Activated naive CD8-positive, alpha-beta T cell treated with anti-CD3 and anti-CD28 coated beads, Interleukin-2, amount 50 U/mL, for 24 hours (primary cell): Measurements from ENCODE around the gene MGA.

ENCODE experiments used
- ATAC-seq: fragments of 150-1000 bp; cut with Tn5 transposase; one replicate; pipeline ENCODE4 v1.10.0; 2021
- DNase-seq: peaks from one replicate; pipeline ENCODE4 v3.0.0; 2021
- H3K27ac Mint-ChIP-seq: one replicate; pipeline ENCODE4 v1.8.0; 2021; ENCODE audit warnings: mild to moderate bottlenecking, mixed read lengths
- H3K27me3 Mint-ChIP-seq: one replicate; pipeline ENCODE4 v1.8.0; 2021; ENCODE audit warnings: mixed read lengths
- H3K36me3 Mint-ChIP-seq: one replicate; pipeline ENCODE4 v1.8.0; 2021; ENCODE audit warnings: low read depth, mixed read lengths
- H3K4me1 Mint-ChIP-seq: one replicate; pipeline ENCODE4 v1.8.0; 2021; ENCODE audit warnings: mixed read lengths
- H3K4me3 Mint-ChIP-seq: one replicate; pipeline ENCODE4 v1.8.0; 2021; ENCODE audit warnings: mild to moderate bottlenecking, moderate library complexity, mixed read lengths
- H3K9me3 Mint-ChIP-seq: one replicate; pipeline ENCODE4 v1.8.0; 2021; ENCODE audit warnings: mixed read lengths

Gene MGA

GRCh38 chr15:41675337-41675736 is 15.1 kb downstream of the MGA start:
- Mint-ChIP-seq H3K4me1 (peaks cover 39% of the 10 kb centered on the region), H3K4me3 (no peak overlapping the region), H3K36me3 (peaks cover 23% of the 10 kb centered on the region), H3K9me3 (no peaks in the 10 kb centered on the region), H3K27ac (no peak overlapping the region), H3K27me3 (no peaks in the 10 kb centered on the region)
- ATAC-seq (no peak), DNase-seq (no peak)

GRCh38 chr15:41678742-41679141 is 18.5 kb downstream of the MGA start:
- H3K4me3 Mint-ChIP-seq: no peak overlapping the region
- H3K4me1 Mint-ChIP-seq: peaks cover 44% of the 10 kb centered on the region
- peaks cover 25% of the 10 kb centered on the region for H3K36me3 Mint-ChIP-seq
- DNase-seq (no peak), ATAC-seq (no peak)
- H3K27me3 Mint-ChIP-seq: no peaks in the 10 kb centered on the region
- H3K9me3 Mint-ChIP-seq: no peaks in the 10 kb centered on the region
- H3K27ac Mint-ChIP-seq: no peak overlapping the region

GRCh38 chr15:41683955-41684354 is 23.8 kb downstream of the MGA start:
- Mint-ChIP-seq H3K4me3 (no peak overlapping the region), H3K4me1 (peaks cover 66% of the 10 kb centered on the region), H3K9me3 (no peaks in the 10 kb centered on the region), H3K27me3 (no peaks in the 10 kb centered on the region), H3K27ac (no peak overlapping the region), H3K36me3 (peaks cover 20% of the 10 kb centered on the region)
- no peak for DNase-seq
- ATAC-seq: no peak

- Mint-ChIP-seq H3K27me3 (no peaks in the 10 kb centered on the region), H3K36me3 (peaks cover 6% of the 10 kb centered on the region)
Observed at GRCh38 chr15:41688671-41689070, 28.5 kb downstream of the MGA start.

GRCh38 chr15:41689083-41689482 is 28.9 kb downstream of the MGA start:
- Mint-ChIP-seq H3K27ac (no peak overlapping the region), H3K4me1 (peaks cover 72% of the 10 kb centered on the region)

More at GRCh38 chr15:41688671-41689070, 28.5 kb downstream of the MGA start:
- Mint-ChIP-seq H3K4me1 (peaks cover 74% of the 10 kb centered on the region), H3K9me3 (no peaks in the 10 kb centered on the region), H3K4me3 (no peak overlapping the region), H3K27ac (no peak overlapping the region)
- ATAC-seq (no peak), DNase-seq (no peak)

GRCh38 chr15:41689834-41690233 is 29.6 kb downstream of the MGA start:
- H3K4me3 Mint-ChIP-seq: no peak overlapping the region
- H3K9me3 Mint-ChIP-seq: no peaks in the 10 kb centered on the region
- no peak for DNase-seq
- H3K36me3 Mint-ChIP-seq: peaks cover 6% of the 10 kb centered on the region
- no peak for ATAC-seq
- peaks cover 66% of the 10 kb centered on the region for H3K4me1 Mint-ChIP-seq
- H3K27me3 Mint-ChIP-seq: no peaks in the 10 kb centered on the region
- peak overlapping the region; percentile 24 for H3K27ac Mint-ChIP-seq

More at GRCh38 chr15:41689083-41689482, 28.9 kb downstream of the MGA start:
- Mint-ChIP-seq H3K4me3 (no peak overlapping the region), H3K36me3 (peaks cover 6% of the 10 kb centered on the region), H3K27me3 (no peaks in the 10 kb centered on the region), H3K9me3 (no peaks in the 10 kb centered on the region)
- ATAC-seq: no peak
- DNase-seq: no peak

GRCh38 chr15:41690636-41691035 is 30.4 kb downstream of the MGA start:
- peak; percentile 72 for ATAC-seq
- no peaks in the 10 kb centered on the region for H3K9me3 Mint-ChIP-seq
- peaks cover 65% of the 10 kb centered on the region for H3K4me1 Mint-ChIP-seq
- H3K36me3 Mint-ChIP-seq: peaks cover 6% of the 10 kb centered on the region
- H3K4me3 Mint-ChIP-seq: no peak overlapping the region
- no peak for DNase-seq
- no peaks in the 10 kb centered on the region for H3K27me3 Mint-ChIP-seq
- H3K27ac Mint-ChIP-seq: peak overlapping the region; percentile 69

GRCh38 chr15:41691471-41691870 is 31.3 kb downstream of the MGA start:
- ATAC-seq (peak; percentile 58), DNase-seq (no peak)
- peak overlapping the region; percentile 39 for H3K4me3 Mint-ChIP-seq
- H3K27me3 Mint-ChIP-seq: no peaks in the 10 kb centered on the region
- no peaks in the 10 kb centered on the region for H3K9me3 Mint-ChIP-seq
- H3K27ac Mint-ChIP-seq: peak overlapping the region; percentile 80
- peaks cover 69% of the 10 kb centered on the region for H3K4me1 Mint-ChIP-seq
- H3K36me3 Mint-ChIP-seq: peaks cover 8% of the 10 kb centered on the region

- peak overlapping the region; percentile 80 for H3K27ac Mint-ChIP-seq
- no peak for ATAC-seq
- H3K4me1 Mint-ChIP-seq: peaks cover 69% of the 10 kb centered on the region
- no peak for DNase-seq
- H3K27me3 Mint-ChIP-seq: no peaks in the 10 kb centered on the region
- H3K4me3 Mint-ChIP-seq: peak overlapping the region; percentile 39
- no peaks in the 10 kb centered on the region for H3K9me3 Mint-ChIP-seq
- H3K36me3 Mint-ChIP-seq: peaks cover 13% of the 10 kb centered on the region
Observed at GRCh38 chr15:41692049-41692448, 31.8 kb downstream of the MGA start.

GRCh38 chr15:41693757-41694156 is 33.6 kb downstream of the MGA start:
- H3K9me3 Mint-ChIP-seq: no peaks in the 10 kb centered on the region
- H3K27ac Mint-ChIP-seq: no peak overlapping the region
- no peaks in the 10 kb centered on the region for H3K27me3 Mint-ChIP-seq
- DNase-seq (no peak), ATAC-seq (no peak)
- no peak overlapping the region for H3K4me3 Mint-ChIP-seq
- peaks cover 15% of the 10 kb centered on the region for H3K36me3 Mint-ChIP-seq
- H3K4me1 Mint-ChIP-seq: peaks cover 58% of the 10 kb centered on the region

GRCh38 chr15:41695750-41696436 is 35.7 kb downstream of the MGA start:
- H3K36me3 Mint-ChIP-seq: peaks cover 20% of the 10 kb centered on the region
- H3K9me3 Mint-ChIP-seq: no peaks in the 10 kb centered on the region
- H3K27me3 Mint-ChIP-seq: no peaks in the 10 kb centered on the region
- peak overlapping the region; percentile 41 for H3K4me3 Mint-ChIP-seq
- DNase-seq (peak; percentile 29), ATAC-seq (peak; percentile 96)
- peaks cover 48% of the 10 kb centered on the region for H3K4me1 Mint-ChIP-seq
- H3K27ac Mint-ChIP-seq: peak overlapping the region; percentile 46

- Mint-ChIP-seq H3K27me3 (no peaks in the 10 kb centered on the region), H3K9me3 (no peaks in the 10 kb centered on the region), H3K36me3 (peaks cover 31% of the 10 kb centered on the region), H3K4me1 (peaks cover 26% of the 10 kb centered on the region), H3K4me3 (no peak overlapping the region), H3K27ac (no peak overlapping the region)
- no peak for DNase-seq
- no peak for ATAC-seq
Observed at GRCh38 chr15:41698779-41699178, 38.6 kb downstream of the MGA start.

GRCh38 chr15:41703120-41703519 is 42.9 kb downstream of the MGA start:
- no peaks in the 10 kb centered on the region for H3K27me3 Mint-ChIP-seq
- no peaks in the 10 kb centered on the region for H3K9me3 Mint-ChIP-seq
- peaks cover 9% of the 10 kb centered on the region for H3K4me1 Mint-ChIP-seq
- ATAC-seq (no peak), DNase-seq (no peak)
- no peak overlapping the region for H3K27ac Mint-ChIP-seq
- H3K4me3 Mint-ChIP-seq: no peak overlapping the region
- peaks cover 26% of the 10 kb centered on the region for H3K36me3 Mint-ChIP-seq

GRCh38 chr15:41713047-41713446 is 52.8 kb downstream of the MGA start:
- DNase-seq: no peak
- Mint-ChIP-seq H3K4me3 (no peak overlapping the region), H3K9me3 (no peaks in the 10 kb centered on the region), H3K36me3 (peaks cover 33% of the 10 kb centered on the region), H3K27ac (no peak overlapping the region), H3K27me3 (no peaks in the 10 kb centered on the region), H3K4me1 (no peaks in the 10 kb centered on the region)
- no peak for ATAC-seq

- H3K36me3 Mint-ChIP-seq: peaks cover 30% of the 10 kb centered on the region
- no peak overlapping the region for H3K4me3 Mint-ChIP-seq
- H3K9me3 Mint-ChIP-seq: no peaks in the 10 kb centered on the region
- no peaks in the 10 kb centered on the region for H3K4me1 Mint-ChIP-seq
- no peaks in the 10 kb centered on the region for H3K27me3 Mint-ChIP-seq
- no peak overlapping the region for H3K27ac Mint-ChIP-seq
- DNase-seq: no peak
- ATAC-seq: no peak
Observed at GRCh38 chr15:41714291-41714690, 54.1 kb downstream of the MGA start.

- Mint-ChIP-seq H3K27me3 (no peaks in the 10 kb centered on the region), H3K36me3 (peaks cover 16% of the 10 kb centered on the region), H3K4me3 (no peak overlapping the region), H3K27ac (no peak overlapping the region), H3K9me3 (no peaks in the 10 kb centered on the region), H3K4me1 (no peaks in the 10 kb centered on the region)
- no peak for ATAC-seq
- no peak for DNase-seq
Observed at GRCh38 chr15:41716864-41717263, 56.7 kb downstream of the MGA start.
